ENCODE results near the gene DHX16. TPM values are rescaled to one million over a fixed set of nuclear protein-coding genes. Genes with fewer than 3 reads are reported as not detected.

Gene DHX16
- total and polyA plus RNA-seq, 9 of the 15 experiments (the other 6 are each of a cell fraction or from before 2014, with no cell fraction given), result 14.6 to 66.1 (median 47.5) TPM

- TF ChIP-seq EP400 (IDR thresholded peaks at IDR 0.05) (peak; percentile 60), TEAD1 (CRISPR knock-in tag; IDR thresholded peaks at IDR 0.05) (peak in 1 of 2 experiments; percentile 33; a peak in 1 of 4 replicates), KAT8 (IDR thresholded peaks at IDR 0.05; ENCODE audit: low read depth) (no peak), ZSCAN32 (CRISPR knock-in tag; IDR thresholded peaks at IDR 0.05) (peak; percentile 55; the same call in 1 of the 2 replicates), ZNF445 (CRISPR knock-in tag; IDR thresholded peaks at IDR 0.05; ENCODE audit: low read depth) (peak; percentile 71; the same call in 1 of the 2 replicates), ZNF212 (CRISPR knock-in tag; IDR thresholded peaks at IDR 0.05) (no peak), NCOR1 (IDR thresholded peaks at IDR 0.05) (0 out of 2 replicates have a peak, but pooled peaks have one; percentile 2), DPF2 (IDR thresholded peaks at IDR 0.05) (0 out of 2 replicates have a peak, but pooled peaks have one; percentile 8), SRSF3 (IDR thresholded peaks at IDR 0.05; ENCODE audit: insufficient read depth, low read length) (0 out of 2 replicates have a peak, but pooled peaks have one; percentile 36), ZNF561 (CRISPR knock-in tag; conservative IDR thresholded peaks at IDR 0.05) (0 out of 2 replicates have a peak, but pooled peaks have one; percentile 32), ZNF3 (CRISPR knock-in tag; IDR thresholded peaks at IDR 0.05) (0 out of 2 replicates have a peak, but pooled peaks have one; percentile 17), RBFOX2 (IDR thresholded peaks at IDR 0.05; ENCODE audit: low read depth, low read length) (peak; percentile 86), ZNF347 (CRISPR knock-in tag; IDR thresholded peaks at IDR 0.05; ENCODE audit: low read depth) (0 out of 2 replicates have a peak, but pooled peaks have one; percentile 49), SNRNP70 (optimal IDR thresholded peaks at IDR 0.05; ENCODE audit: low read depth, low read length) (peak; percentile 88), SIN3A (IDR thresholded peaks at IDR 0.05; ENCODE audit: borderline replicate concordance in 2 of 2, control insufficient read depth in 1 of 2, low read depth in 2 of 2, low read length in 2 of 2) (peak; percentile 19 to 88; a peak in 1 of 4 replicates), TRIM28 (IDR thresholded peaks at IDR 0.05) (no peak), XRCC4 (IDR thresholded peaks at IDR 0.05; ENCODE audit: extremely low read depth, insufficient read depth, insufficient read length) (no peak), FOXK1 (CRISPR knock-in tag; IDR thresholded peaks at IDR 0.05; ENCODE audit: borderline replicate concordance) (0 out of 2 replicates have a peak, but pooled peaks have one; percentile 72), ZNF282 (CRISPR knock-in tag; IDR thresholded peaks at IDR 0.05) (no peak), KDM5B (IDR thresholded peaks at IDR 0.05; ENCODE audit: insufficient replicate concordance, low read depth, low read length) (peak; percentile 18), ILF3 (IDR thresholded peaks at IDR 0.05; ENCODE audit: borderline replicate concordance) (peak; percentile 87; the same call in 1 of the 2 replicates), YY1 (IDR thresholded peaks at IDR 0.05; ENCODE audit: borderline replicate concordance in 1 of 3, control insufficient read depth in 1 of 3, extremely low read depth in 1 of 3, insufficient read depth in 3 of 3, insufficient read length in 1 of 3, insufficient replicate concordance in 2 of 3, low read depth in 1 of 3, low read length in 2 of 3) (peak in 1 of 3 experiments; percentile 68)
- TF ChIP-seq, protein P1, sequence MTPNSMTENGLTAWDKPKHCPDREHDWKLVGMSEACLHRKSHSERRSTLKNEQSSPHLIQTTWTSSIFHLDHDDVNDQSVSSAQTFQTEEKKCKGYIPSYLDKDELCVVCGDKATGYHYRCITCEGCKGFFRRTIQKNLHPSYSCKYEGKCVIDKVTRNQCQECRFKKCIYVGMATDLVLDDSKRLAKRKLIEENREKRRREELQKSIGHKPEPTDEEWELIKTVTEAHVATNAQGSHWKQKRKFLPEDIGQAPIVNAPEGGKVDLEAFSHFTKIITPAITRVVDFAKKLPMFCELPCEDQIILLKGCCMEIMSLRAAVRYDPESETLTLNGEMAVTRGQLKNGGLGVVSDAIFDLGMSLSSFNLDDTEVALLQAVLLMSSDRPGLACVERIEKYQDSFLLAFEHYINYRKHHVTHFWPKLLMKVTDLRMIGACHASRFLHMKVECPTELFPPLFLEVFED (CRISPR knock-in tag; conservative IDR thresholded peaks at IDR 0.05), result peak; percentile 90
- TF ChIP-seq, protein P2, sequence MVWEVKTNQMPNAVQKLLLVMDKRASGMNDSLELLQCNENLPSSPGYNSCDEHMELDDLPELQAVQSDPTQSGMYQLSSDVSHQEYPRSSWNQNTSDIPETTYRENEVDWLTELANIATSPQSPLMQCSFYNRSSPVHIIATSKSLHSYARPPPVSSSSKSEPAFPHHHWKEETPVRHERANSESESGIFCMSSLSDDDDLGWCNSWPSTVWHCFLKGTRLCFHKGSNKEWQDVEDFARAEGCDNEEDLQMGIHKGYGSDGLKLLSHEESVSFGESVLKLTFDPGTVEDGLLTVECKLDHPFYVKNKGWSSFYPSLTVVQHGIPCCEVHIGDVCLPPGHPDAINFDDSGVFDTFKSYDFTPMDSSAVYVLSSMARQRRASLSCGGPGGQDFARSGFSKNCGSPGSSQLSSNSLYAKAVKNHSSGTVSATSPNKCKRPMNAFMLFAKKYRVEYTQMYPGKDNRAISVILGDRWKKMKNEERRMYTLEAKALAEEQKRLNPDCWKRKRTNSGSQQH (CRISPR knock-in tag; IDR thresholded peaks at IDR 0.05), result peak; percentile 77
These were observed 48.0 kb upstream of the DHX16 start (continued) for GRCh38 chr6:30720738-30721197.

Data from K562 (cell line).